NCI-H524 (cell line): ENCODE measurements around the gene ELK4.

ENCODE experiments used
- DNase-seq, 2 experiments: peaks; one replicate each; lab custom pipeline; 2025; lab: John Stamatoyannopoulos, UW

The ELK4 gene

GRCh38 chr1:205595861-205596260, 36.0 kb downstream of the ELK4 start:
- no peak for DNase-seq

- DNase-seq: no peak
These were observed 36.4 kb downstream of the ELK4 start for GRCh38 chr1:205595435-205595834.

- no peak for DNase-seq
These were observed 37.0 kb downstream of the ELK4 start for GRCh38 chr1:205594846-205595245.

- DNase-seq: no peak
These were observed 37.8 kb downstream of the ELK4 start for GRCh38 chr1:205593967-205594366.

- DNase-seq: no peak
These were observed 38.3 kb downstream of the ELK4 start for GRCh38 chr1:205593532-205593931.

GRCh38 chr1:205592443-205593003, 39.3 kb downstream of the ELK4 start:
- DNase-seq: no peak

GRCh38 chr1:205591522-205592351, 40.1 kb downstream of the ELK4 start:
- peak; percentile 30 to 64 for DNase-seq

- DNase-seq: no peak
These were observed 40.9 kb downstream of the ELK4 start for GRCh38 chr1:205590777-205591513.

- DNase-seq: no peak
These were observed 41.4 kb downstream of the ELK4 start for GRCh38 chr1:205590457-205590768.

GRCh38 chr1:205589618-205590456, 42.0 kb downstream of the ELK4 start:
- DNase-seq: no peak

GRCh38 chr1:205589046-205589445, 42.8 kb downstream of the ELK4 start:
- DNase-seq: no peak

GRCh38 chr1:205588636-205589035, 43.2 kb downstream of the ELK4 start:
- peak in 1 of 2 experiments; percentile 43 for DNase-seq

GRCh38 chr1:205587581-205587980, 44.2 kb downstream of the ELK4 start:
- DNase-seq: no peak

- no peak for DNase-seq
These were observed 45.7 kb downstream of the ELK4 start for GRCh38 chr1:205585835-205586785.

- DNase-seq: no peak
These were observed 46.5 kb downstream of the ELK4 start for GRCh38 chr1:205585169-205585834.

- DNase-seq: no peak
These were observed 47.1 kb downstream of the ELK4 start for GRCh38 chr1:205584732-205585131.

GRCh38 chr1:205583461-205584130, 48.2 kb downstream of the ELK4 start:
- DNase-seq: no peak

GRCh38 chr1:205582471-205583291, 49.1 kb downstream of the ELK4 start:
- DNase-seq: peak in 1 of 2 experiments; percentile 21

GRCh38 chr1:205582046-205582445, 49.8 kb downstream of the ELK4 start:
- no peak for DNase-seq
